Progenitor cell of endocrine pancreas (in vitro differentiated cells): Measurements from ENCODE around the gene DNMT3A. TPM values are rescaled to one million over a fixed set of nuclear protein-coding genes. Genes with fewer than 3 reads are reported as not detected.

ENCODE experiments used
- DNase-seq: peaks from one replicate; pipeline ENCODE4 v3.0.0; 2021; ENCODE audit warnings: low spot score; ENCODE audit not compliant: unreplicated experiment
- H3K27ac Mint-ChIP-seq: 2 replicates; pipeline ENCODE4 v1.8.0; 2021; ENCODE audit warnings: mild to moderate bottlenecking, moderate library complexity, mixed read lengths
- H3K27me3 Mint-ChIP-seq: 2 replicates; pipeline ENCODE4 v1.8.0; 2021; ENCODE audit warnings: mixed read lengths
- H3K36me3 Mint-ChIP-seq: 2 replicates; pipeline ENCODE4 v1.8.0; 2022; ENCODE audit warnings: mixed read lengths; ENCODE audit not compliant: insufficient read depth
- H3K4me1 Mint-ChIP-seq: 2 replicates; pipeline ENCODE4 v1.8.0; 2021; ENCODE audit warnings: low read depth, mixed read lengths
- H3K4me3 Mint-ChIP-seq: 2 replicates; pipeline ENCODE4 v1.8.0; 2021; ENCODE audit warnings: low read depth, mild to moderate bottlenecking, moderate library complexity, mixed read lengths
- H3K9me3 Mint-ChIP-seq: 2 replicates; pipeline ENCODE4 v1.8.0; 2021; ENCODE audit warnings: low read depth, mixed read lengths
- total RNA-seq: library from RNA; stranded (reverse); gene quantifications from 2 replicates; pipeline ENCODE4 v1.2.1, GENCODE V29; 2021
- TF ChIP-seq, protein P1 (sequence below): fragments of 200-600 bp; sonication (generic); IDR thresholded peaks from one replicate; pipeline ENCODE4 v1.5.0; 2021; ENCODE audit warnings: antibody characterized with exemption, mild to moderate bottlenecking; ENCODE audit not compliant: unreplicated experiment

DNMT3A gene
- total RNA-seq, 1 donor from 2014 or later: 168 TPM

- Mint-ChIP-seq H3K4me1 (peaks cover 16% of the 10 kb centered on the region), H3K27me3 (peaks cover 26% of the 10 kb centered on the region), H3K36me3 (no peaks in the 10 kb centered on the region), H3K27ac (no peak overlapping the region), H3K9me3 (no peaks in the 10 kb centered on the region), H3K4me3 (no peak overlapping the region)
- TF ChIP-seq, protein P1, sequence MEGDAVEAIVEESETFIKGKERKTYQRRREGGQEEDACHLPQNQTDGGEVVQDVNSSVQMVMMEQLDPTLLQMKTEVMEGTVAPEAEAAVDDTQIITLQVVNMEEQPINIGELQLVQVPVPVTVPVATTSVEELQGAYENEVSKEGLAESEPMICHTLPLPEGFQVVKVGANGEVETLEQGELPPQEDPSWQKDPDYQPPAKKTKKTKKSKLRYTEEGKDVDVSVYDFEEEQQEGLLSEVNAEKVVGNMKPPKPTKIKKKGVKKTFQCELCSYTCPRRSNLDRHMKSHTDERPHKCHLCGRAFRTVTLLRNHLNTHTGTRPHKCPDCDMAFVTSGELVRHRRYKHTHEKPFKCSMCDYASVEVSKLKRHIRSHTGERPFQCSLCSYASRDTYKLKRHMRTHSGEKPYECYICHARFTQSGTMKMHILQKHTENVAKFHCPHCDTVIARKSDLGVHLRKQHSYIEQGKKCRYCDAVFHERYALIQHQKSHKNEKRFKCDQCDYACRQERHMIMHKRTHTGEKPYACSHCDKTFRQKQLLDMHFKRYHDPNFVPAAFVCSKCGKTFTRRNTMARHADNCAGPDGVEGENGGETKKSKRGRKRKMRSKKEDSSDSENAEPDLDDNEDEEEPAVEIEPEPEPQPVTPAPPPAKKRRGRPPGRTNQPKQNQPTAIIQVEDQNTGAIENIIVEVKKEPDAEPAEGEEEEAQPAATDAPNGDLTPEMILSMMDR: no peak
- DNase-seq: no peak
Measured at GRCh38 chr2:25371253-25372241, 29.8 kb upstream of the DNMT3A start.

- Mint-ChIP-seq H3K9me3 (no peaks in the 10 kb centered on the region), H3K27me3 (peaks cover 30% of the 10 kb centered on the region)
Measured at GRCh38 chr2:25369876-25370275, 28.2 kb upstream of the DNMT3A start.

DNA sequence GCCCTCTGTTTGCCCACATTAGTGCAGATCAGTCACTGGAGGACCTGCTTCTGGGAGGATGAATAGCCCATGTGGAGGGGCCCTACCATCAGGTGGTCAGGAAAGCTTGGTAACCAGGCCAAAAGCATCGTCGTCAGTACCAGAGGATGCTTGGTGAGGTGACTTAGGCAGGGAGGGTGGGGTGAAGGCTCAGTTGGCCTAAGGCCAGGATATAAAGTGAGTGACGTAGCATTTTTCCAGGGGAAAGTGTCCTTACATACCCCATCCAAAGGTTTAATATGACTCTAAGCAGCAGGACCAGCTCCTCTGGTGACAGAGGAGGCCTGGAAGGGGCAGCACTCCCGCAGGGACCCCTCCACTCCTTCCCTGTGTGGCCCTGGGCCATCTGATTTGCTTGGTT, 27.7 kb upstream of the DNMT3A start:
- Mint-ChIP-seq H3K27ac (no peak overlapping the region), H3K4me1 (peaks cover 14% of the 10 kb centered on the region), H3K4me3 (no peak overlapping the region), H3K9me3 (no peaks in the 10 kb centered on the region), H3K27me3 (peaks cover 35% of the 10 kb centered on the region), H3K36me3 (no peaks in the 10 kb centered on the region)
- no peak for DNase-seq
- TF ChIP-seq, protein P1: no peak

More at GRCh38 chr2:25369876-25370275, 28.2 kb upstream of the DNMT3A start:
- no peak overlapping the region for H3K27ac Mint-ChIP-seq
- TF ChIP-seq, protein P1: no peak
- H3K4me3 Mint-ChIP-seq: no peak overlapping the region
- peaks cover 14% of the 10 kb centered on the region for H3K4me1 Mint-ChIP-seq
- DNase-seq: no peak
- H3K36me3 Mint-ChIP-seq: no peaks in the 10 kb centered on the region

- no peak overlapping the region for H3K4me3 Mint-ChIP-seq
- no peaks in the 10 kb centered on the region for H3K9me3 Mint-ChIP-seq
- DNase-seq: no peak
- no peaks in the 10 kb centered on the region for H3K36me3 Mint-ChIP-seq
- TF ChIP-seq, protein P1: no peak
- H3K4me1 Mint-ChIP-seq: peaks cover 14% of the 10 kb centered on the region
- H3K27me3 Mint-ChIP-seq: peaks cover 36% of the 10 kb centered on the region
- H3K27ac Mint-ChIP-seq: peak overlapping the region; percentile 62
Measured at GRCh38 chr2:25368660-25369059, 26.9 kb upstream of the DNMT3A start.

- Mint-ChIP-seq H3K4me1 (peaks cover 15% of the 10 kb centered on the region), H3K36me3 (no peaks in the 10 kb centered on the region), H3K4me3 (no peak overlapping the region), H3K27ac (no peak overlapping the region), H3K9me3 (no peaks in the 10 kb centered on the region), H3K27me3 (peaks cover 42% of the 10 kb centered on the region)
- TF ChIP-seq, protein P1: no peak
- no peak for DNase-seq
Measured at GRCh38 chr2:25367296-25367695, 25.6 kb upstream of the DNMT3A start.
